GM21390 (cell line): ENCODE results near the gene CAMK2A.

Experiments
- ATAC-seq: cut with Tn5 transposase; IDR thresholded peaks from one replicate; pipeline ENCODE4 v1.9.1; 2021; ENCODE audit not compliant: unreplicated experiment

Gene CAMK2A

DNA sequence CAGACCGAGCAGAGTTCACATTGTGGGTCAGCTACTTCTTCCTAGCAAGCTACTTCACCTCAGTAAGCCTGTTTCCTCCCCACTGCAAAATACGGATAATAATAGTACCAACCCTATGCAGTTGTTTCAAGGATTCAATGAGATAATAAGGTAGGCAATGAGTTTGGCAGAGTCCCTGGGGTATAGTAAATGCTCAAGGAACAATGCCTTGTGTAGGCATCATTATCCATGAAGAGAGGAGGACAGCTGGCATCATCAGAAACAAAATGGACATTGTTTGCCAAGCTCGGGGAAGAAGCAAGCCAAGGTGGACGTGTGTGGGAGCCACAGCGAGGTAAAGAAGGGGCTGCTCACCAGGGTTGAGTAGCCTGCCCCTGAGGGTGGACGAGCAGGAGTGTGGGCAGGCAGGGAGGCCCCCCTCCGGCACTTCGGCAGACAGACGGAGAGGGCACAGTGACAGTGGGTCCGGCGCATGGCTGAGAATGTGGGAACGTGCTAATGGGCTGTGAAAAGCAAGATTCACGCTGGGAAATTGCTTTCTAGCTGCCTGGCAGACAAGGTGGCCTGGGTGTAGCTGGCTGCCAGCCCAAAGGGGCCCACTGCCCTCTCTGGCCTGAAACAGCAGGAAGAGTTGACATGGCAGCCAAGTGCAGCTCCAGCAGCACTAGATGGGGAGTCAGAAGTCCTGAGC, 10.1 kb downstream of the CAMK2A start:
- ATAC-seq: no peak

GRCh38 chr5:150278916-150279315, 10.7 kb downstream of the CAMK2A start:
- ATAC-seq: no peak

DNA sequence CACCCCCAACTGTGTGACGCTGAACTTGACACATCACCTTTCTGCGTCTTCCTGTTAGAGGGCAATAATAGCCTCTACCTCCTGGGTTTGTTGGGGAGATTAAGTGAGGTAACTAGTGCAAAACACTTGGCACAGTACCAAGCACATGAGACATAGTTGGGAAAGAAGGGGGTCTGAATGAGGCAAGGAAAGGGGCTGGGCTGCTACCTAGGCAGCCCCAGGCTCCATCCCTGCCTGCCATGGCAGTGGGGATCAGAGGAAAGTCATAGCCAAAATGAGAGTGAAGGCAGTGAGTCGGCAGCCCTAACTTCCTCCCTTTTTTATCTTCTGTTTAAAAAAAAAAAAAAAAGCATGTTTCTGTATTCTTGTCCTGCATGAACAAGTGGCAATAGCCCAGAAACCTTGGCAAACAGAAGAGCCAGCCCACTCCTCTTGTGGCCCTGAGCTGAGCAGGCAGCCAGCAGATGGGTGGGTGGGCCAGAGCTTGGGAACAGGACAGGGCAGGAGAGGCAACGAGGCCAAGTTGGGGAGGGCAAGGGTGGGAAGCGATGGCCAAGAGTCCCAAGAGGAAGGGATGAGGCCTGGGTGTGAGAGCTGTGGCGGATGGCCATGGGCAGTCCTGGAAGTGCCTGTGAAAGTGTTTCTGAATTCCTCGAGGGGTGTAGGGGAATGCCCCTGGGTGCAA, 11.4 kb downstream of the CAMK2A start:
- no peak for ATAC-seq

DNA sequence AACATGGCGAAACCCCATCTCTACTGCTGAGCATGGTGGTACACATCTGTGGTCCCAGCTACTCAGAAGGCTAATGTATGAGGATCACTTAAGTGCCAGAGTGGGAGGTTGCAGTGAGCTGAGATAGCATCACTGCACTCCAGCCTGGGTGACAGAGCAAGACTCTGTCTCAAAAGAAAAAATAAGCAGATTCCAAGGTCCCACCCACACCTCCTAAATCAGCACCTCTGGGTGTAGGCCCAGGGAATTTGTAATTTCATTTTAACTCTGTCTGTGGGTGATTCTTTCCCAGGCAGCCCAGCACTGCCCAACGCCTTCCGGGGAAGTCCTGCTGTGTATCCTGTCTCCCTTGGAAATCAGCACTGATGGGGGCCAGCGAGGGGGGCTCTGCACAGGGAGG, 12.5 kb downstream of the CAMK2A start:
- ATAC-seq: no peak

GRCh38 chr5:150274811-150275210, 14.8 kb downstream of the CAMK2A start:
- ATAC-seq: no peak

GRCh38 chr5:150272531-150272930, 17.0 kb downstream of the CAMK2A start:
- ATAC-seq: no peak

DNA sequence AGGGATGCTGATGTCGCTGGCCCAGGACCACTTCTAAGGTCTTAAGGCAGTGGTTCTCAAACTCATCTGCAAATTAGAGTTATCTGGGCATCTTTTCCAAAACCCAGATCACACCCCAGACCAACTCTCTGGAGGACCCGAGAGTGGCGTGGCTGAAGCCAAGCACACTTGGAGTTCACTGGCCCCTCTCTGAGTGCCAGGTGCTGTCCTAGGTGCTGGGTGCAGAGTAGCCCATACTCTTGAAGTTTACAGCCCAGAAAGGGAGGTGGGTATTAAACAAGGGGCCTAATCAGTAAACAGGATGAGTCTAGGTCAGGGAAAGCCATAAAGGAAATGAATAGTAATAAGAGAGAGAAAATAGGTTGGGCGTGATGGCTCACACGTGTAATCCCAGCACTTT, 17.6 kb downstream of the CAMK2A start:
- no peak for ATAC-seq

DNA sequence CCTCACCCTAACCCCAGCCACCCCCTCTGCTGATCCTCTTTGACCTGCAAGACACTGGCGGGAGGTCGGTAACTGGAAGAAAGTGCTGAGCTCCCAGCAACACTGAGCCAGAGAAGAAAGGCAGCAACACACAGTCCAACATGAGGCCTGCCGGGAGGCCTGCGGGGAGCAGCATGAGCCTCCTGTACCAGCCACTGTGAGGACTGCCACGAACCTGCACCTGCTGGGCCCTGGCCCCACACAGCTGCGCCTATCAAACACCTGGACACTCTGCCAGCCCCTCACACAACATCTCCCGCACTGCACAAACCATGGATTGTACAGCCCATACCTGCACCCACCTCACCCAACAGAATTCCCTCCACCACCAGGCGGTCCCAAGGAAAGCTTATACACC, 18.3 kb downstream of the CAMK2A start:
- ATAC-seq: no peak

GRCh38 chr5:150270541-150271295, 18.9 kb downstream of the CAMK2A start:
- ATAC-seq: no peak

- no peak for ATAC-seq
These were observed 22.7 kb downstream of the CAMK2A start for GRCh38 chr5:150266871-150267291.

- ATAC-seq: no peak
These were observed 23.6 kb downstream of the CAMK2A start for GRCh38 chr5:150265870-150266383.

GRCh38 chr5:150264667-150265603, 24.6 kb downstream of the CAMK2A start:
- ATAC-seq: no peak

GRCh38 chr5:150263801-150264621, 25.6 kb downstream of the CAMK2A start:
- no peak for ATAC-seq

DNA sequence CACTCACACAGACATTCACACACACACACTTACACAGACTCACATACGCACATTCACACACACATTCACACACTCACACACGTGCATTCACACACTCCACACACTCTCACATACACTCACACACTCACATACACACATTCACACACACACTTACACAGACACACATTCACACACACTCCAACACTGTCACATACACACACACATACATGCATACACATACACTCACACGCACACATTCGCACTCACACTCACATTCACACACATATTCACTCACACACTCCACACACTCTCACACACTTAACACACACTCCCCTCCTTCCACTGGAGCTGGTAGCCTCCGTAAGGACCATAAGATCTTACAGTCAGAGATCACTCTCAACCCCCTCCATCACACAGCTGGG, 26.2 kb downstream of the CAMK2A start:
- ATAC-seq: no peak

DNA sequence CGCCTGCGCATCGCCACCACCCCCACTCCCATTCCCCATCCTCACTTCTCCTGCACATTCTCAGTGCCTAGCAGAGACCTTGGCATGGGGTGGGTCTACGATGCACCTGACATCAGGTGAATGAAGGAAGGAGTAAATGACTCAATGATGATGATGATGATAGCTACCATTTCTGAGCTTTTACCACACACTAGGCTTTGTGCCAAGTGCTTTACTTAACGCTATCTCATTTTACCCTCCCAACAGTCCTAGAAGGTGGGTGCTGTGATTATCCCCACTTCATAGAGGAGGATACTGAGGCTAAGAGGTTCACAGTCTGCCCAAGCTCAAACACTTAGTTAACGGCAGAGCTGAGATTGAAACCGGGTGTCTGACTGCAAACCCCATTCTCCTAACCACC, 27.1 kb downstream of the CAMK2A start:
- ATAC-seq: no peak

DNA sequence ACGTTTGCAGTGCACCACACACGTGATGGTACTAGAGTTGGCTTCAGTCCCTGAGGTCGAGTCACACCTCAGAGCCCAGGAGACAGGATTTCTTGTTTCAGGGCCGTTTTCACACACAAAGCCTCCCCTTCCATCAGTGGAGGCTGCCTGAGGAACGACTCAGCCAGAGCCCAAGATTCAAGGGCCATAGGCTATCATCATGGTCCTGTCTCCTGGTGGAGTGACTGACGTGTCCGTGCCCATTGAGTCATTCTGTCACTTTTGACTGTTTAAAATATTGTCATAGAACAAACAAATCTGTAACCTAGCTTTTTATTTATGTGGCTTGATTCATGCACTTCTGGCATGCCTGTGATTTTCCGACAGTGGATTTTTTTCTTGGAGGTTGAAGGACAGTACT, 28.3 kb downstream of the CAMK2A start:
- no peak for ATAC-seq

DNA sequence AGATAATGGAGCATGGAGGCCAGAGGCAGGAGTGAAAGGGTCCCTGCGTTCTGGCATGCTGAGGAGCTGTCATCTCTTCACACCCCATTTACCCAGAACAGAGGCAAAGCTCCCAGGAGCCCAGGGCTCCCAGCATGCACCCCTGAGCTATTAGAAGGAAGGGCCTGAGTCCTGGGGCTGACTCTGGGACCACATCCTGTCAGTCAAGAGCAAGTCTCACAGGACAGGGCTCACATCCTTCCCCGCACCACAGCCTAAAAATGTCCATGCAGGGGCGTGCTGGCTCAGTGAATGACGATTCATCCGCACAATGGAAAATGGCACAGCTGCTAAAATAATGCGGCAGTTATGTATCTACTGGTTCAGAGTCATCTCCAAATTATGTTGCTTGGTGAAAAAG, 31.4 kb downstream of the CAMK2A start:
- ATAC-seq: no peak

DNA sequence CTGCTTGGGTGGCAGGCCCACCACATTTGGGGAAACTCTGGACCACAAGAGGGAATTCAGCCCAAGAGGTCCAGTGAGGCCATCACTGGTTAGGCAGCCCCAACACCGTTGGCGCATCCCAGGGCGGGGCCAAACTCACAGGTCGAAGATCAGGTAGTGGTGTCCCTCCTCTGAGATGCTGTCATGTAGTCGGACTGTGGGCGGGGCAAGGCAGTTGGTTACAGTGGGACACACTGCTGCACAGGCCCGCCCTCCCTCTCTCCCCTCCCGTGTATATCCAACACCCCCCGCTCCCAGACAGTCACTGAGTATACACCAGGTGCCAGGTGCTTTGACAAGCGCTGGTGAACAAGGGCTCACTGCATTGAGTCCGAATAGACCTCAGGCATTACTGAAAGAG, 32.1 kb downstream of the CAMK2A start:
- ATAC-seq: no peak

- no peak for ATAC-seq
These were observed 33.0 kb downstream of the CAMK2A start for GRCh38 chr5:150256410-150257064.
